Esophagus squamous epithelium (tissue), 4 donors: ENCODE results near the gene NARS2.

Source experiments
- CTCF ChIP-seq, 6 experiments: fragments of 450-650 bp in 4 of 6; fragments of 200-600 bp in 2 of 6; sonication (generic) in 2 of 6; IDR thresholded peaks; one replicate each; pipeline ENCODE4 v1.5.1; 2016 to 2019; ENCODE audit warnings: antibody characterized with exemption in 6 of 6, mild to moderate bottlenecking in 4 of 6, moderate library complexity in 4 of 6
- POLR2A ChIP-seq, 4 donors: fragments of 450-650 bp; IDR thresholded peaks; one replicate each; pipeline ENCODE4 v1.6.1; 2017; ENCODE audit warnings: antibody characterized with exemption in 4 of 4, mild to moderate bottlenecking in 4 of 4, moderate library complexity in 3 of 4

DNA sequence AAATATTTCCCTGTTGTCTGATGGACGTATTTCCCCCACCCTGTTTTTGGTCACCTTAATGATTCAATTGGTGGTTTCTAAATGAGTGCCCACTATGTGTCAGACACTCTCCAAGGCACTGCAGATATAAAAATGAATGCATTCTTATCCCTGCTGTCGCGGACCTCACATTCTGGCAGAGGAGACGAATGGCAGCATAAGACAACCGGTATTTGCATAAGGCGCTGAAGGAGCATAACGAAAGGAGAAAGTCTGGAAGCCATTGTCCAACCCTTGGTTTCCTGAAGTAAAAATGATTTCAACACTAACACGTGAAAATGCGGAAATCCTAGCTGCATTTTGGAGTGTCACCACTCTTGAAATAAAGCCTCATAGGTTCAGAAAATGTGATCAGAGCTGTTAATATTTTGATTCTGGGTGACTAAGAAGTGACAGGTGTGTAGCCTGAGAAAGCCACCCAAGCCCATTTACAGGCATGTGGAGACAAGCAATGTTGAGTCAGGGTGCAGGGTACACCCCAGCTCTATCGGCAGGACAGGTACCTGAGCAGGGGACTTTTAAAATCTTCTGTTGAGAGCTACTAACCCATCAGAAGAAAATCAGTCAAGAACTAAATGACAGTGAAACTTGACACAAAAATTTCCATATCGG lies 146.9 kb downstream of the NARS2 start:
- TF ChIP-seq CTCF (IDR thresholded peaks at IDR 0.05) (no peak), POLR2A (IDR thresholded peaks at IDR 0.05) (no peak)
